NAMALWA (cell line): ENCODE results near the gene GAS2L2.

Source experiments
- DNase-seq: peaks from one replicate; pipeline ENCODE4 v3.0.0-alpha.2; 2015; ENCODE audit warnings: low spot score

GAS2L2 gene

DNA sequence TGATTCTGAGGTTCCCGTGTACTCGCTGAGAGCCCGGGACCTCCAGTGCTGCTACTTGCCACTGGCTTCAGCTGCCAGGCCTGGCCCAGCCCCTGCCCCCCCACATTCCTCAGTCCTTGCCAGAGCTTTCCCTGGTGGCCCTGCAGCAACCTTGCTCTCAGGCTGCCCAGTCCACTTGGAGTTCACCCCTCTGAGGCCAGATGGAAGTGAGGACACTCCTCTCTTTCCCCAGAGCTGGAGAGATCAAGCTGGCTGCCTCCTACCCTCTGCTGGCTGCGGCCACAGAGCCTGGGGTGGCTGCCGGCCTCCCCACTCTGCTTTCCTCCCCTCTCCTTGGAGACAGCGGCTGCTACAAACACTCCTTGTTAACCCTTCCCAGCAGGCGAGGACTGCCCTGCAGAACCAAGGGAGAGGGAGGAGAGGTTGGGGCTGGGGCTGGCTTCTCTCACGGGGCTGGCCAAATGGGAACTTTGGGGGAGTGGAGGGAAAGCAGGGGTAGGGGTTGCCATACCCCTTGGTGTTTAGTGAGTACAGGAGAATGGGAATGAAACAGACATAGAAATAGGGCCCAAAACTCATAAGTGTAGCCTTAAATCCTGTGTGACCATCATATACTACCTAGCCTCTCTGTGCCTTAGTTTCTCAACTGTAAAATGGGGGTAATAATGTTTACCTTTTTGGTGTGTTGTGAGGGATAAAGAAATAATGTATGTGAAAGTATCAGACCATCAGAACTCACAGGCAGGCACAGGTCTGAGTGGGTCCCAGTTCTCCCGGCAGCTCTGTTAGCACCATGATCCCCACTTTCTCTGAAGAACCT, at the start of gene GAS2L2:
Gene GAS2L2, minus strand, starts transcription at position 295 of the 820 bp plus-strand sequence. CDS start 389 bp downstream, outside the sequence.
- DNase-seq = no peak

DNA sequence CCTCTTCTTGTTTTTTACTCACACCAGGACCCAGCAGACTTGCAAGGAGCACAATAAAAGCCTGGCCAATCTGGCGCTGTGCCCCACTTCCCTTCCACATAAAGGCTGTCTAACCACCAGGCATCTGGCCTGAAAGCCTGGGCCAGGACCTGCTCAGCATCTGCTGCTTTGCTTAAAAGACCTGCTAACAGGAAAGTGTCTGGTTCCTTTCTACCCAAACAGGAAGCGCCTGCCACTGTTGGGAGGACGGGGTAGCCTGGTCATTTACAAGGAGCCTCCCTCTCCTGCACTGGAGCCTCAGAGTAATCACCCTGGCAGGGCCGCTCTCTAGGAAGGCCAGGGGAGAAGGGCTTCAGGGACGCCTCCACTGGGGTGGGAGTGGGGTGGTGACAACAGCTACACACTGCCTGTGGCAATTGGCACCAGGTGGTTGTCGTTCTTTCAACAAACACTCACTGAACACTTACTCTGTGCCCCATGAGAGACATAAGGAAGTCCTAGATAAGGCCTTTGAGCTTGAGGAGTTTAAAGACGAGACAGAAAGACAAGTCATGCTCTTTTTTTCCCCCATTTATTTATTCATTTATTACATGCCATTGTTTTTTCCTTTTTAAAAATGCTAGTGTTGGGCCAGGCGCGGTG, 48.7 kb upstream of the GAS2L2 start:
- peak; percentile 65 for DNase-seq

DNA sequence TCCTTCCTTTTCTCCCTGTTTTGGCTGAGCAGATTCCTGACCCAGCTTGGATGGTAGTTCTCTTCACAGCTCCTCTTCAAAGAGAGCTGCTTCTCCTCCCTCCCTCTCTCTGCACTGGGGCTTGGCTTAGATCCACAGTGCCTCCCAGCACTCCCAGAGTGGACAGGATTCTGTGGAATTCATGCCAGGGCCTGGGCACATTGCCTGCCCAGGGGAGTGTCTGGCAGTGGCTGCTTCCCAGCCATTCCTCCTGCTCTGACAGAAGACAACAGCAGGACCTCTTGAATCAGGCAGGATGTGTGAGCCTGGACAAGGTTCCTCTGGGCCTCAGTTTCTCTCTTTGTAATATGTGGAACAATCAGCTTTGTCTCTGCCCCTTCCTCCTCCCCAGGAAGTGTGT, 46.9 kb upstream of the GAS2L2 start:
- no peak for DNase-seq

DNA sequence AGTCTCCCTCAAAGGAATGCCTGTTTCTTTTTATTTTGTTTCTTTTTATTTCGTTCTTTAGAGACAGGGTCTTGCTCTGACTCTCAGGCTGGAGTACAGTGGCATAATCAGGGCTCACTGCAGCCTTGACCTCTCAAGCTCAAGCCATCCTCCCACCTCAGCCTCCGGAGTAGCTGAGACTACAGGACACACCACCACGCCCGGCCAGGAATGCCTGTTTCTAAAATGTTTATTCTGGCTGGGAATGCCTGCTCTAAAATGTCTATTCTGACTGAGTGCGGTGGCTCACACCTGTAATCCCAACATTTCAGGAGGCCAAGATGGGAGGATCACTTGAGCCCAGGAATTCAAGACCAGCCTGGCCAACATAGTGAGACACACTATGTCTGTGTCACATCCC, 44.9 kb upstream of the GAS2L2 start:
- no peak for DNase-seq

DNA sequence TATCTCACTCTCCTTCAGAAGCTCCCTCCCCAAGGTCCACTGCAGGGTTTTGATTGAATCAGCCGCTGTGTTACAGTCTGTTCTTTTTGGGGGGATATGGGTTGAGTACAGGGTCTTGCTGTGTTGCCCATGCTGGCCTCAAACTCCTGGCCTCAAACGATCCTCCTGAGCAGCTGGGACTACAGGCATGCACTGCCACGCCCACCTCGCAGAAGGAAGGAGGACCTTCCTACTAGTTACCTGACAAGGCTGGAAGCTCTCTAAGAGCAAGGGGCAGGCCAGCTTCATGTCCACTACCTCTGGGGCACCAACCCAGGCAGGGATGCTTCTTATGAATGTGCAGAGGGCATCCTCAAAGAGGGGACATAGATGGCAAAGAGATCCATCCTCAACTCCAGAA, 44.3 kb upstream of the GAS2L2 start:
- no peak for DNase-seq

DNA sequence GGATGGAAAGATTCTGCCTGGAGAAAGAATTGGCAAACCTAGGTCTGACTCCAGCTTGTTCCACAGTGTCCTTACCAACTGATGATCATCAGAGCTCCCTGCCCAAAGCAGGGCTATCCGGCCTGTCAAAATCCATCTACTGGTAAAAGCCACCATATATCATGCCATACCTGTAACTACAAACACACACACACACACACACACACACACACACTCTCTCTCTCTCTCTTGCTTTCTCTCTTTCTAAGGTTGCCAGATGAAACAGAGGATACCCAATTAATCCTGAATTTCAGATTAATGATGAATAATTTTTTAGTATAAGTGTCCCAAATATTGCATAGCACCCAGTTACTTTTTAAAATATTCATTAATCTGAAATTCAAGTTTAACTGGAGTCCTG, 43.9 kb upstream of the GAS2L2 start:
- no peak for DNase-seq

DNA sequence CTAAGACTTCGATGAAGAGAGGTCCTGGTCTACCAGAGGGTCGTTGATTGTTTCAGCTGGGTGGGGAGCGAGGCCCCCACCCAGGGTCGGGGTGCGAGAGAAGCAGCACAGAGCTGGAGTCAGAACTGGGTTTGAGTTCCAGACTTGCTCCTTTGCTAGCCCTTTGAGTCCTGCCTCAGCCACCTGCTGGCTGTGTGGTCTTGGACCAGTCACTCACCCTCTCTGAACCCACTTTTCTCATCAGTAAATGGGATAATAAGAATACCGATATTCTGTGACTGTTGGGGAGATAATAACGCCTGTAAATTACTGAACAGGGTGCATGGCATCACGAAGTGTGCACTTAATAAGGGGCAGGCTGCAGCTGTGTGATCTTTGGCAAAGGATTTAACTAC, 42.8 kb upstream of the GAS2L2 start:
- no peak for DNase-seq

DNA sequence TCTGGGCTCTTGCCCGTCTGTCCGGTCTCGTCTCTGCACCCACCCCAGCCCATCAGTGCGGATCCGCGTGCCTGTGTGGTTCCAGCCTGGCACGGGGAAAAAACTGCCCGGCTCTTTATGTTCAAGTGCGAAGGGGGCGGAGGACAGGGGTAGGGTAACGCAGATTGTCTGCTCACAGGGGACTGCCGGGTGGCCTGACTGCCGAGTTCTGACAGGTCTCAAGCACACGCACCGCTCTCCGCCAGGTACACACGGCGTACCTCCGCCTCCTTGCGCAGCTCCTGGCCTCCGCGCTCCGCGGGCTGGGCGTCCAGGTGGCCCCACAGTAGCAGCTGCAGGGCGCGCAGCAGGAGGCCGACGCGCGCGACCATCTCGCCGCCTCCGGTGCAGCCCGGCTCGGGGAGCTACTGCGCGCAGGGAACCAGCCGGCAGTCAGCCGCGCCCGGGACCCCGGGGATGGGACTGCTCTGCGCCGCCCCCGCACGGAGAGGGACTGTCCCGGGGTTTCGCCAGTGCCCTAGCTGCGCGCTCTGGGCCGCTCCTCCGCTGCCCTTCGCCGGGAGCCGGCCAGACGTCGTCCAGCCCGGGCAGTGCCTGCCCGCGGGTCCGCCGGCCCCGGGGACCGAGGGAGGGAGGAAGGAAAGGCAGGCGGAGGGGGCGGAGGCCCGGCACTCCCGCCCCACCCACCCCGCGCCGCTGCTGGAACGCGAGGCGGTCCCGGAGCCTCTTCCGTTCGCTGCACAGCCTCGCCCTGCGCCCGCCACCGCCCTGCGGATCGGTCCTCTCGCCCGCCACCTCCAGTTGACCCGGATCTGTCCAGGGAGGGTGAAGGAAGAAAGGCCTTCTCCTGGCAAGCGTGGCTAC, 42.2 kb upstream of the GAS2L2 start, which contains the start of gene MMP28:
Gene MMP28, minus strand, starts transcription at position 635 of the 864 bp plus-strand sequence. Its CDS starts 264 bp downstream, at position 371.
- no peak for DNase-seq

DNA sequence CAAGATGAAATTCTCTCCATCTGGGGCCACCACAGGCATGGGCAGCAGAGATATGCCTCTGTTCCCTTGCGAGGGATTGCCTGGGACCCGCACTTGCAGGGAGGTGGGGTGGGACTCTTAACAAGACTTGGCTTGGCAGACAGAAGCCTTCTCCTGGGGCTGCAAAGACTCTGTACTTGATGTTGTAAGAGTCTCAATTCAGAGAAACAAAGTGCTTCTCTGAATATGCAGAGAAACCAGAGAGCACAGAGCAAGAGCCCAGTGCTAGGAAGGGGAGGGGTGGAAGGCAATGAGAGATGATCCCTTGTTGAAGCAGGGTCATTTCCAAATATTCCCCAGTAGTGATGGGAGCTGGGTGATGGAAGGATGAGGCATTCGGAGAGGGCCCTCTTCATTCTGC, 40.2 kb upstream of the GAS2L2 start:
- no peak for DNase-seq

DNA sequence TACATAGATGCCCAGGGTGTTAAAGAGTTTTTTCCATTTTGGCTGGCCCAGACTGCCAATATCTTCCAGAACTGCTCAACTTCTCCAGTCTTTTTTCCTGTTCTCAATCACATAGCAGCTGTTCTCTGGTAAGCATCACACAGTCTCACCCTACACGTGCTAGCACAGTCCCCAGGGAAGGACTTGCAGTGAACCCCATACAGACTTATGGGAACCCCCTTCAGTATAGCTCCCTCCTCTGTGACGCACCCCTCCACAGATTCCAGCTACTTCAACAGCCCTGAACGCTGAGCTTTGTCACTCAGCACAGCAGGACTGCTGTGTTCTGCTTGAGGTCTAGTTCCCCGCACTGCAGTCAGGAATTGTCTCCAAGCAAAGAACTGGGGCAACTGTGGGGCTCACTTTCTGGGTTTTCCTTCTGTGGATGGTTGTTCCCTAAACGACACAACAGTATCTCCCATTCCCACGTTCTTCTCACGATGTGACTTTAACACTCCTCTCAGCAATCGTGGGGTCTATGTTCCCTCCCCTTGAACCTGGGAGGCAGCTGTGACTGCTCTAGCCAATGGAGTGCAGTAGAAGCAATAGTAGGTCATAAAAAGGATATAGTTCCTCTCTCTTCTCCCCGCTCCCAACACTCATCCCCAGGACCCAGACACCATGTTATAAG, 38.8 kb upstream of the GAS2L2 start:
- DNase-seq = no peak

DNA sequence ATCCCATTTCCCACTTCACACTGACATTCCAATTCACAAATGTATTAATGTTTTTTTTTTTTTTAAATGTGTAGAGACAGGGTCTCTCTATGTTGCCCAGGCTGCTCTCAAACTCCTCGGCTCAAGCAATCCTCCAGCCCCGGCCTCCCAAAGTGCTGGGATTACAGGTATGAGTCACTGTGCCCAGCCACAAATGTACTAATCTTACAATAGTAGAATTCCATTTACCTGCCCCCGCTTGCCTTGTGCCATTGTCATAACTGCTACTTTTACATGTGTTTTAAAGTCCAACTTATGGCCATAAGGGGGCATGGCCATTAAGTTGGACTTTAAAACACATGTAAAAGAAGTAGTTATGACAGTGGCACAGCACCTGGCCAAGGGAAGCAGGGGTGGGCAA, 37.8 kb upstream of the GAS2L2 start:
- no peak for DNase-seq

DNA sequence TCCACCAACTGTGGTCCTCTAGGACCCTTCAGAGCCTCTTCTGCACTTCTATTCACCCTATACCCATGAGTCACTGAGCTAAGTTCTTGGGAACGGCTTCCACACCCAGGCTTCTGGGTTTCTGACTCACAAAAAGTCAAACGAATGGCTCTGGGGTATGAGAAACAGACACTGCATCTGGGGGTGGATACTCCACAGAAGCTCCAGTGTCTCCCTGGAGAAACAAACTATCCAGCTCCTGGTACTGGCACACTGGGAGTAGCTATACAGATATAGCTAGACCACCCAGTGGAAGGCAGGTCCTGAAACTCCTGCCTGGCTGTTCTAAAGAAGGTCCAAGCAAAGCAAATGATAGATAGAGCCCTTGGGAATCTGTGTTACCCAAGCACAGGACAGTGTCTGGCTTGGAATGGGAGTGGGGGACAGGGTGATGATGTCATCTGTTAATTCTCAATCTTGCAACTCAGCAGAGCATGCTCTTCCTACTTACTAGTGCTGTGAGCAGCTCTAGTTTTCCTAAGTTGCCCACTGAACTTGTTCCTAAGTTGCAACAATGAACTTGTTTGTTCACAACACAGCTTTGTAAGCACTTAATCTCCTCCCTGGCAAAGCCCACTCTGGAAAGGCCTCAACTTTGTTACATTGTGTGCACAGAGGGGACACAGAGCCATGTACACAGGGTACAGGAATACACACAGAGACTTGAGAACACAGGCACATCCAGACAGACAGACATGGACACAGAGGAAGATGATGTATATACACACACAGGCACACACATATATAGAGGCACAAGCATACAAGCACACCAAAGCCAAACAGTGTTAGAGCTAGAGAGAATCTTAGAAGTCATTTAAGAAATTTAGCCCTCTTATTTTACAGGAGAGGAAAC, 35.7 kb upstream of the GAS2L2 start:
- no peak for DNase-seq

DNA sequence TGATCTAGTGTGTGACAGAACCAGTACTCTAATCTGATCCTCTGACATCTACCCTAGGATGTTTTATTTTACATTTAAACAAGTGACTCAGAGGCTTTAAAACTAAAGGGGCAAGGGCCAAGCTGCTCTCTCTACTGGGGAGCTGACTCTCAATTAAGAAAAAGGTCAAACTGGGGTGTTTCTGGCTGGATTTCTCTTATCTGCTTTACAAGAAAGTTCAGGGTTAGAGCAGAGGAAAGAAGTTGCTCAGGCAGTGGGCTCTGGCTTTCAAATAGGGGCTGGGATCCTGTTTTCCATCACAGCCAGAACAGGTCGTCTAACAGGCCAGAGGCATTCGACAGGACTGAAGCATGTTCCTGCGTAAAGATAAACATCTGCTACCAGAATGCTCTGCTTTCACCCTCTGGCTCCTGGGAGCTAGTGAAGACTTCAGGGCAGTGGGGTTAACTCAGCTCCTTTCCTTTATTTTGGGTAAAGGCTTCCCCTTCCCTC, 33.9 kb upstream of the GAS2L2 start:
- DNase-seq = no peak

DNA sequence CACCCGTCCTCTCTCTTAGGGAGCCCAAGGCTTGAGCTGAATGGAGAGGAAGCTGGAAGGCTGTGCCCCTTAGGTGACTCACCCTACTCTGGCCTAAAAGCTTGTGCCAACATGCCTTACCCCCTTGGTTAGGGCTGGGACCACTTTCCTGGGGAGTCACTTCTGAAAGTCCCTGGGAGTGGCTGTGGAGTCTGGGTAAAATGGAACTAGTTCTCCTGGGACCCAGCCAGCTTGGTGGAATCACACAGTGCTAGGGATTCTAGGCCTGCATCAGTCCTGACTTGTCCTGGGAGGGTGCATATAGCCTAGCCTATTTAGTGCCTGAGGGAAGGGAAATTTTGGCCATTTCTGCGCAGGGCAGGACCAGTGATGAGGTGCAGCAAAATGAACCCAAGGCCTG, 31.9 kb upstream of the GAS2L2 start:
- DNase-seq = no peak

DNA sequence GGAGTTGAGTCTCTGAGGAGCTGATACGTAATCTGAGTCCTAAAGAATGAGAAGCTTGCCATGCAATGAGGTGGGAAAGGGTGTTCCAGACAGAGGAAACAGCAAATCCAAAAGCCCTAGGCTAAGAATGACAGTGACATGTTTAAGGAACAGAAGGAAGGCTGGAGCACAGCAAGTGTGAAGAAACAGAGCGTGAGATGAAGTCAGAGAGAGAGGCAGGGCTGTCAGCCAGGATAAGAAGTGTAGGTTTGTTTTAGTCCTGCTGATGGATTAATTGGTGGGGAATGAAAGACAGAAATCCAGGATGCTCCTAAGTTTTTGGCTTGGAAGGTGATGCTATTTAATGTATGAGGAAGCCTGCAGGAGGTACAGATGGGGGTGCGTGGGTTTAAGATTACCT, 27.9 kb upstream of the GAS2L2 start:
- DNase-seq = no peak

DNA sequence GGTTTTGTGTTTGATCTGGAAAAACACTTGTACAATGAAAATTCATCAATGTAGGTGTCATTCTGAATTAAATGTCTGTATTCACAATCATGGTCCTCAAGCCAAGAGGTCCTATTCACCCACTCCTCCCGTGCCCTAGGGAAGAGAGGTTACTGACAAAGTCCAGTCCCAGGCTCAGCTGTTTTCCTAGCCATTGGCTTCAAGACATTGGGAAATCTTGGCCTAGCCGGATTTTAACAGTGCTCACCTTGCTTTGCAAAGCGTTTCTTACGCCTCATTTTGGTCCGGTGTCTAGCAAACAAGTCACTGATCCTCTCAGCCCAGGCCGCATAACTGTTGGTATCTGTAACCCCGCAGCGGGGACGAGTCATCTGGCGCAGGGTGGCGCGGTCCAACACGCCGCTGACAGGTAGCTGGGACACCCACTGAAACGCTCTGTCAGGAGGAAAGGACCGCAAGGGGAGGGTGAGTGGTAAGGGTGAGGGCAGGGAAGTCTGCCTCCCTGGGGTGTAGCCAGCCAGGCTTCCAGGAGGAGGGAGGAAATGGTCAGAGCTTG, 25.7 kb upstream of the GAS2L2 start:
- no peak for DNase-seq

DNA sequence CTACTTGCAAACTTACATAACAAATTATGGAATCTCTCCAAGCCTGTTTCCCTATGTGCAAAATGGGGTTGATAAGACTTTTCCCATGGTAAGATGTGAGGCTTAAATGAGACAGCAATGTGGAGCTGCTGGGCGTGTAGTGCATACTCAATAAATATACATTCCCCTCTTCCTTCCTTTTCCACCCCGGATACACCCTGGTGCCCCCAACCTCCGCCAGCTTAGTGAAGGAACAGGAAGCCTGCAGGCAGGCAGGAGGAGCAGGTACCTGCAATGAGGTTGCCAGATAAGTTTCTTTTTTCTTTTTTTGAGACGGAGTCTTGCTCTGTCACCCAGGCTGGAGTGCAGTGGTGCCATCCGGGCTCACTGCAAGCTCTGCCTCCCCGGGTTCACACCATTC, 22.5 kb upstream of the GAS2L2 start:
- no peak for DNase-seq

DNA sequence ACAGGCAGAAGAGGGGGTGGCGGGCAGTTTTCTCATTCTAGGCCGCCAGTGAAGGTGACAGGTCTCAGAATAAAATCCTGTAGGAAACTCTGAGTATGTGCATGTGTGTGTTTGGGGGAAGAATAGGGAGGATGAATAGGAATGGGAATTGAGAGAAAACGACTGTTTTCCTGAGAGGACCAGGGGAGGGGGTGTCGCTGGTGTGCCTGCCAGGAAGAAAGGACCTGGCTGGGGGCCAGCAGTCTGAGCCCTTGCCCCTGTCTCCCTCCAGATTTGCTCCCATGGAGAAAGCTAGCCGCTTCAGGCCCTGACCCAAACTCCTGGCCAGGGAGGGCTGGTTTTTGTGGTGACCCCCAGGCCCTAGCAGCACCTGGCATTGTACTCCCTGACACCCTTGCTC, 22.0 kb upstream of the GAS2L2 start:
- no peak for DNase-seq

DNA sequence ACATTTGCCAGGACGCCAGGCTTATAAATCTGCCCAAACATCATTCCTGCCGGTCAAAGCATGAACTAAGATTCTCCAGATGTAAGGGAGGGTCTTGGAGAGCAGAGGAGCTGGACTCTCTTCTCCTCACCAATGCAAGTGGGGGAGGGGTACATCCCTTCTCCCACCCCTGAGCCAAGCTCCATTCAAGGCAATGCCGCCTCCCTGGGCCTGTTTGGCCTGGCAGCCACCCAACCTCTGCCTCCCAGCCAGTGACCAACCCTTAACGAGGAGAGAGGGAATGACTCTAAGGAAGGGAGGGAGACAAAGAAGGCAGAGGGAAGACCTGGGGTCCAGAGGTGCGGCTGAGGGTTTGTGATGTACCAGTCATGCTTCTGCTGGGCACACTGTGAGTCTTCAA, 21.5 kb upstream of the GAS2L2 start:
- no peak for DNase-seq

DNA sequence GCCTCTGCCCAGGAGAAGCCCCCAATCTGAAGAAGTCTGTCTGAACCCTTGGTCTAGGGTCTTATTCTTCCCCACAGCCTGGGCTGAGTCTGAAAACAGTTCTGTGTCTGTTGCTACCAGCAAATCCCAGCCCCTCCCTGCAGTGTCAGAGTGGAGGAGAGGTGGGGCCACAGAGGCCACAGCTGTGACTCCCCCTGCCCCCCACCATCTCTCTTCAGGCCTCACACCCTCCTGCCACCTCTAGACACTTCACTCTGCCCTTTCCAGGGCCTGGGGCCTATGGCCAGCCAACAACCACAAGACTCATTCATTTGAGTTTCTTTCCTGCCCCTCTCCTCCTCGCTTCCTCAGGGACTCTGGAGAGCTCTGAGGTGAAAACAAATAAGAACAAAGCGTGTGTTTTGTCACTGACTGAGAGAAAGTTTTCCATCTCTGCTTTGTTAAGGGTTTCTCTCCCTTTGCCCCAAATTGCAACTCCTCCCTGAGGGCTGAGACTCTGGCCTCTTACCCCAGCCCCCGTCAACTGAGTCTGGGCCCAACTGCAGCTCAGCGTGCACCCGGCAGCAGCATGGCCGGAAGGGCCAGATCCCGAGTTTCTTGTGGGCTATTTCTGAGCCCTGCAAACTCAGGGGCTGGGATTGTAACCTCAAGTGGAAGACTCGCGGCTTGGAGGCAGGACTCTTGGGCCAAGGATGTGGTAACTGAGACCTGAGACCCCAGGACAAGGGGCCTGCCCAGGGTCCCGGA, 20.8 kb upstream of the GAS2L2 start:
- DNase-seq = no peak
